IMR-90 (cell line): Measurements from ENCODE around the gene HS3ST1. TPM values are rescaled to one million over a fixed set of nuclear protein-coding genes. Genes with fewer than 3 reads are reported as not detected.

Experiments
- ATAC-seq: fragments of 200-7000 bp; cut with Tn5 transposase; 2 replicates; pipeline ENCODE4 v1.9.1; 2020; ENCODE audit warnings: low read depth, mild to moderate bottlenecking, moderate library complexity
- BruUV-seq: library from RNA; stranded (reverse); fragments of 400-500 nt; replicated peaks from 2 replicates; lab custom pipeline; 2021; lab: Mats Ljungman, UMichigan
- CTCF ChIA-PET: fragments of 300-600 bp; formaldehyde crosslinking; extraction: SDS; loops from one replicate; lab custom pipeline; 2021; ENCODE audit warnings: antibody characterized with exemption; lab: Yijun Ruan, JAX
- POLR2A ChIA-PET: fragments of 300-600 bp; sonication (Branson Sonifier 250); formaldehyde crosslinking; loops from one replicate; lab custom pipeline; 2022; ENCODE audit warnings: antibody characterized with exemption; ENCODE audit not compliant: unreplicated experiment; lab: Charles Lee
- DNase-seq: peaks from one replicate; pipeline ENCODE4 v3.0.0; 2013
- H2AFZ ChIP-seq: replicated peaks from 2 replicates; pipeline ENCODE3; 2013; ENCODE audit warnings: low read length, mild to moderate bottlenecking; ENCODE audit not compliant: poor library complexity
- H2AK5ac ChIP-seq: 2 replicates; pipeline ENCODE4 v1.6.1; 2013; ENCODE audit warnings: low read depth, low read length, inconsistent platforms
- H2AK9ac ChIP-seq: replicated peaks from 2 replicates; pipeline ENCODE3; 2013; ENCODE audit warnings: mild to moderate bottlenecking, low read depth, low read length, moderate library complexity; ENCODE audit not compliant: poor library complexity
- H2BK120ac ChIP-seq: 2 replicates; pipeline ENCODE4 v1.6.1; 2013; ENCODE audit warnings: low read depth, low read length, inconsistent platforms
- H2BK15ac ChIP-seq: 3 replicates; pipeline ENCODE4 v1.6.1; 2013; ENCODE audit warnings: low read depth, low read length, inconsistent platforms
- H2BK20ac ChIP-seq: 2 replicates; pipeline ENCODE4 v1.6.1; 2013; ENCODE audit warnings: low read depth, mild to moderate bottlenecking, inconsistent platforms, low read length, moderate library complexity
- H2BK5ac ChIP-seq: 2 replicates; pipeline ENCODE4 v1.6.1; 2013; ENCODE audit warnings: mild to moderate bottlenecking, low read depth, low read length, inconsistent platforms; ENCODE audit not compliant: poor library complexity, severe bottlenecking
- H3K14ac ChIP-seq: replicated peaks from 2 replicates; pipeline ENCODE4 v1.6.1; 2013; ENCODE audit warnings: low read depth, low read length, inconsistent platforms
- H3K18ac ChIP-seq: 2 replicates; pipeline ENCODE4 v1.6.1; 2013; ENCODE audit warnings: low read depth, low read length, control low read depth
- H3K23ac ChIP-seq: 2 replicates; pipeline ENCODE4 v1.6.1; 2013; ENCODE audit warnings: low read depth, low read length, inconsistent platforms
- H3K27ac ChIP-seq: 2 replicates; pipeline ENCODE4 v1.5.1; 2013; ENCODE audit warnings: mild to moderate bottlenecking, control low read depth, low read length; ENCODE audit not compliant: insufficient read depth
- H3K27me3 ChIP-seq: 2 replicates; pipeline ENCODE4 v1.6.1; 2013; ENCODE audit warnings: low read length; ENCODE audit not compliant: control insufficient read depth, insufficient read depth
- H3K36me3 ChIP-seq: 2 replicates; pipeline ENCODE4 v1.6.1; 2013; ENCODE audit warnings: low read length, mixed read lengths; ENCODE audit not compliant: control insufficient read depth, insufficient read depth
- H3K4ac ChIP-seq: 2 replicates; pipeline ENCODE4 v1.6.1; 2013; ENCODE audit warnings: low read depth, low read length, inconsistent platforms
- H3K4me1 ChIP-seq: 2 replicates; pipeline ENCODE4 v1.6.1; 2013; ENCODE audit warnings: low read length, mixed read lengths; ENCODE audit not compliant: control insufficient read depth, insufficient read depth
- H3K4me2 ChIP-seq: 2 replicates; pipeline ENCODE4 v1.6.1; 2013; ENCODE audit warnings: low read depth, mild to moderate bottlenecking, control low read depth, low read length, moderate library complexity
- H3K4me3 ChIP-seq: 2 replicates; pipeline ENCODE4 v1.5.1; 2013; ENCODE audit warnings: low read depth, mild to moderate bottlenecking, control low read depth, low read length, moderate library complexity; ENCODE audit not compliant: insufficient read depth
- H3K56ac ChIP-seq: 2 replicates; pipeline ENCODE4 v1.6.1; 2013; ENCODE audit warnings: low read length, inconsistent platforms; ENCODE audit not compliant: insufficient read depth; ENCODE audit errors: extremely low read depth
- H3K79me1 ChIP-seq, 2 experiments: 2 replicates each; pipeline ENCODE4 v1.6.1; 2013; ENCODE audit warnings: low read length in 2 of 2, inconsistent platforms in 1 of 2, low read depth in 1 of 2
- H3K9ac ChIP-seq: 2 replicates; pipeline ENCODE4 v1.6.1; 2013; ENCODE audit warnings: low read depth, low read length, control low read depth
- H3K9me1 ChIP-seq: 2 replicates; pipeline ENCODE4 v1.6.1; 2013; ENCODE audit warnings: low read length, inconsistent platforms; ENCODE audit not compliant: insufficient read depth
- H3K9me3 ChIP-seq: 2 replicates; pipeline ENCODE4 v1.6.1; 2013; ENCODE audit warnings: low read length; ENCODE audit not compliant: control insufficient read depth, insufficient read depth
- H4K20me1 ChIP-seq: 2 replicates; pipeline ENCODE4 v1.6.1; 2013; ENCODE audit warnings: low read length, inconsistent platforms; ENCODE audit not compliant: insufficient read depth
- H4K5ac ChIP-seq: 2 replicates; pipeline ENCODE4 v1.6.1; 2013; ENCODE audit warnings: mild to moderate bottlenecking, low read depth, low read length, control low read depth
- H4K8ac ChIP-seq, 2 experiments: 2 replicates each; pipeline ENCODE4 v1.6.1; 2013; ENCODE audit warnings: low read depth in 2 of 2, low read length in 2 of 2, control low read depth in 1 of 2, inconsistent platforms in 1 of 2
- H4K91ac ChIP-seq: 2 replicates; pipeline ENCODE4 v1.6.1; 2013; ENCODE audit warnings: low read depth, low read length, inconsistent platforms; ENCODE audit not compliant: insufficient read depth
- CHD1 ChIP-seq: IDR thresholded peaks from 2 replicates; pipeline ENCODE4 v1.6.1; 2012; ENCODE audit warnings: low read depth, low read length, improper control_type of control experiment
- MAFK ChIP-seq: IDR thresholded peaks from 2 replicates; pipeline ENCODE4 v1.6.1; 2012; ENCODE audit warnings: low read depth, low read length, improper control_type of control experiment
- MAZ ChIP-seq: IDR thresholded peaks from 2 replicates; pipeline ENCODE4 v1.6.1; 2012; ENCODE audit warnings: low read depth, mild to moderate bottlenecking, low read length, improper control_type of control experiment, moderate library complexity, borderline replicate concordance
- MXI1 ChIP-seq: IDR thresholded peaks from 2 replicates; pipeline ENCODE4 v1.6.1; 2012; ENCODE audit warnings: low read depth, mild to moderate bottlenecking, low read length, moderate library complexity, borderline replicate concordance
- NFE2L2 ChIP-seq: fragments of 150-350 bp; IDR thresholded peaks from 2 replicates; pipeline ENCODE4 v1.6.1; 2016; ENCODE audit warnings: low read depth, mild to moderate bottlenecking, low read length
- RAD21 ChIP-seq: IDR thresholded peaks from 2 replicates; pipeline ENCODE4 v1.6.1; 2012; ENCODE audit warnings: low read length, improper control_type of control experiment
- WGBS, 2 experiments: methylation state at CpG; one replicate each; pipeline versions ENCODE4 v1.1.5 to v1.1.7; 2013; ENCODE audit warnings: missing lambda C conversion rate in 2 of 2; ENCODE audit not compliant: insufficient read length in 1 of 2; ENCODE audit errors: extremely low coverage in 2 of 2; 5-methylcytosine and 5-hydroxymethylcytosine counted together
- dilution Hi-C: fragments of 300-500 bp; cut with HindIII; formaldehyde crosslinking; loops from one replicate; pipeline ENCODE4 v1.14.3; 2018; ENCODE audit warnings: low sequenced_read_pairs; ENCODE audit not compliant: unreplicated experiment
- in situ Hi-C: fragments of 300-500 bp; cut with MboI; formaldehyde crosslinking; loops from 3 replicates; pipeline ENCODE4 v1.14.3; 2019; ENCODE audit warnings: low sequenced_read_pairs, inconsistent platforms, mixed read lengths
- intact Hi-C: fragments of 100-400 bp; cut with micrococcal nuclease; formaldehyde crosslinking; loops from 2 replicates; pipeline ENCODE4 v1.10.0; 2022
- polyA plus RNA-seq, 3 experiments: library from polyadenylated mRNA; depleted of rRNA; stranded (reverse); fragments of >200 nt; gene quantifications; 2 replicates each; pipeline ENCODE4 v1.2.3, GENCODE V29; 2012; ENCODE audit warnings: low replicate concordance in 1 of 3
- total RNA-seq: library from RNA; depleted of rRNA; stranded (reverse); fragments of >200 nt; gene quantifications from 2 replicates; pipeline ENCODE4 v1.2.3, GENCODE V29; 2012

Gene HS3ST1
- total and polyA plus RNA-seq, 2 of the 4 experiments (the other 2 are of a cell fraction), result 0.09 TPM; not detected in 1

DNA sequence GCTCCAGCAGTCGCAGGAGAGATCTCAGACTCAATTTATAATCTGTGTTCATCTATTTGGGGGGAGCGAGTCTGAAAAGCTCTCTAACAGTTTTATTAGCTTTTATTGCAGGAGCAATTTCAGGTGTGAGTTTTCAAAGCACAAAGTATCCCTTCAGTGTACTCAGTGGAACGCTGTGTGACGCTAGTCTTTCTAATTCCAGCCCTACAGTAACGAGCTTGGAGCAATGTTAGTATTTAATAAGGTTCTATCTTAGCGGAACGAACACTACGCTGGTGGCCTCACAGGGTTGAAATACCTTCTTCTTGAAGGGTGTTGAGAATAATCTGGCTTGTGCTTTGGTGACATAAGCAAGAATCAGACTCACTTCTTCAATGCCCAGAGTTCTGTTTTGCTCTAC lies 8.4 kb downstream of the HS3ST1 start:
- in situ Hi-C loops (no loop called here), dilution Hi-C loops (no loop called here), intact Hi-C loops (no loop called here)
- POLR2A ChIA-PET, result no interaction called here
- H3K4me3 ChIP-seq, result no peak overlapping the region
- no peaks in the 10 kb centered on the region for H4K20me1 ChIP-seq
- H2BK15ac ChIP-seq, result no peak overlapping the region
- H3K27ac ChIP-seq, result no peak overlapping the region
- no TSS peak for BruUV-seq
- WGBS, 2 experiments, result no CpG with 5 or more reads among the region's 8 CpGs
- H3K9me3 ChIP-seq, result no peaks in the 10 kb centered on the region
- no peak overlapping the region for H3K14ac ChIP-seq
- H2AK9ac ChIP-seq, result no peak overlapping the region
- no peak overlapping the region for H3K18ac ChIP-seq
- H3K4ac ChIP-seq, result no peak overlapping the region
- no peak overlapping the region for H3K23ac ChIP-seq
- no peak overlapping the region for H2AFZ ChIP-seq
- H2BK20ac ChIP-seq, result no peak overlapping the region
- no peak overlapping the region for H3K4me2 ChIP-seq
- no peak overlapping the region for H4K5ac ChIP-seq
- no peaks in the 10 kb centered on the region; the same call in none of the 2 replicates for H3K27me3 ChIP-seq
- H3K36me3 ChIP-seq, result no peaks in the 10 kb centered on the region
- CTCF ChIA-PET, result no interaction called here
- DNase-seq (no peak), ATAC-seq (no peak)
- H4K91ac ChIP-seq, result no peak overlapping the region
- no peak overlapping the region for H2BK5ac ChIP-seq
- no peak overlapping the region for H3K56ac ChIP-seq
- no peak overlapping the region for H3K9ac ChIP-seq
- no peak overlapping the region for H2BK120ac ChIP-seq
- TF ChIP-seq MAFK (no peak), MAZ (no peak), CHD1 (no peak), RAD21 (no peak), NFE2L2 (no peak), MXI1 (no peak)
- no peaks in the 10 kb centered on the region for H3K4me1 ChIP-seq
- H3K79me1 ChIP-seq, result no peaks in the 10 kb centered on the region
- no peak overlapping the region for H4K8ac ChIP-seq
- no peak overlapping the region for H2AK5ac ChIP-seq
- H3K9me1 ChIP-seq, result no peaks in the 10 kb centered on the region
